Skeletal muscle tissue (tissue), 4 donors: ENCODE data around the gene BAZ1B. TPM values are rescaled to one million over a fixed set of nuclear protein-coding genes. Genes with fewer than 3 reads are reported as not detected.
"Not testable (repeated sequence)": the region's sequence is repeated elsewhere in the genome, so short reads cannot be mapped to it uniquely, and the experiment has no call there.

ENCODE experiments used
- H3K27ac ChIP-seq: one replicate; pipeline ENCODE4 v1.7.0; 2013; ENCODE audit warnings: mild to moderate bottlenecking, low read depth, low read length, inconsistent platforms
- H3K27me3 ChIP-seq, 3 donors: one replicate each; pipeline ENCODE4 v1.7.0; 2013; ENCODE audit warnings: low read length in 3 of 3; ENCODE audit not compliant: control insufficient read depth in 3 of 3, insufficient read depth in 3 of 3
- H3K36me3 ChIP-seq, 3 donors: one replicate each; pipeline ENCODE4 v1.7.0; 2013; ENCODE audit warnings: low read length in 3 of 3; ENCODE audit not compliant: control insufficient read depth in 3 of 3, insufficient read depth in 3 of 3
- H3K4me1 ChIP-seq, 3 donors: one replicate each; pipeline ENCODE4 v1.7.0; 2013; ENCODE audit warnings: low read length in 3 of 3, mild to moderate bottlenecking in 3 of 3; ENCODE audit not compliant: control insufficient read depth in 3 of 3, insufficient read depth in 3 of 3
- H3K4me3 ChIP-seq, 3 donors: one replicate each; pipeline ENCODE4 v1.7.0; 2013; ENCODE audit warnings: low read length in 3 of 3
- H3K9ac ChIP-seq, 3 donors: one replicate each; pipeline ENCODE4 v1.7.0; 2013; ENCODE audit warnings: low read length in 3 of 3, mild to moderate bottlenecking in 3 of 3, moderate library complexity in 2 of 3, low read depth in 1 of 3
- H3K9me3 ChIP-seq, 3 donors: one replicate each; pipeline ENCODE4 v1.7.0; 2013; ENCODE audit warnings: low read length in 3 of 3; ENCODE audit not compliant: control insufficient read depth in 3 of 3
- total RNA-seq: library from RNA; depleted of rRNA; stranded (reverse); fragments of >200 nt; gene quantifications from one replicate; pipeline ENCODE4 v1.2.3, GENCODE V29; 2014
- donor health status: Osteomylitis.

BAZ1B gene
- total RNA-seq, 1 donor from 2014 or later = 38.1 TPM

- not testable (repeated sequence) for H3K4me3 ChIP-seq, H3K9me3 ChIP-seq, H3K9ac ChIP-seq, H3K4me1 ChIP-seq, H3K27me3 ChIP-seq
- H3K27ac ChIP-seq = peak overlapping the region; percentile 19
- H3K36me3 ChIP-seq = peaks cover 12 to 42% (median 16%) of the 10 kb centered on the region in 3 donors
Observed at GRCh38 chr7:73481521-73481920, 40.6 kb downstream of the BAZ1B start.

GRCh38 chr7:73478549-73478948 is 43.5 kb downstream of the BAZ1B start:
- peaks cover 0 to 4% (median 0%) of the 10 kb centered on the region in 3 donors for H3K4me1 ChIP-seq
- no peak overlapping the region for H3K9ac ChIP-seq
- H3K27ac ChIP-seq = no peak overlapping the region
- H3K36me3 ChIP-seq = peaks cover 11 to 47% (median 18%) of the 10 kb centered on the region in 3 donors
- H3K27me3 ChIP-seq = no peaks in the 10 kb centered on the region
- no peaks in the 10 kb centered on the region for H3K9me3 ChIP-seq
- H3K4me3 ChIP-seq = no peak overlapping the region

- Histone ChIP-seq H3K4me1 (no peaks in the 10 kb centered on the region), H3K9ac (no peak overlapping the region), H3K4me3 (no peak overlapping the region), H3K27ac (no peak overlapping the region), H3K27me3 (no peaks in the 10 kb centered on the region), H3K36me3 (peaks cover 11 to 42% (median 18%) of the 10 kb centered on the region in 3 donors), H3K9me3 (no peaks in the 10 kb centered on the region)
Observed at GRCh38 chr7:73477376-73477775, 44.7 kb downstream of the BAZ1B start.

GRCh38 chr7:73470208-73470607 is 51.9 kb downstream of the BAZ1B start:
- peaks cover 11 to 34% (median 27%) of the 10 kb centered on the region in 3 donors for H3K36me3 ChIP-seq

GRCh38 chr7:73467046-73467445 is 55.0 kb downstream of the BAZ1B start:
- H3K9ac ChIP-seq, H3K4me3 ChIP-seq, H3K27me3 ChIP-seq, H3K4me1 ChIP-seq, H3K9me3 ChIP-seq, H3K27ac ChIP-seq: not testable (repeated sequence)
- peaks cover 34 to 55% (median 55%) of the 10 kb centered on the region in 3 donors for H3K36me3 ChIP-seq

More at GRCh38 chr7:73470208-73470607, 51.9 kb downstream of the BAZ1B start:
- Histone ChIP-seq H3K4me3 (no peak overlapping the region), H3K9me3 (no peaks in the 10 kb centered on the region), H3K4me1 (peaks cover 0 to 7% (median 4%) of the 10 kb centered on the region in 3 donors), H3K27ac (no peak overlapping the region), H3K9ac (no peak overlapping the region), H3K27me3 (no peaks in the 10 kb centered on the region)

- no peaks in the 10 kb centered on the region for H3K9me3 ChIP-seq
- no peak overlapping the region for H3K4me3 ChIP-seq
- H3K4me1 ChIP-seq = peaks cover 0 to 7% (median 4%) of the 10 kb centered on the region in 3 donors
- no peaks in the 10 kb centered on the region for H3K27me3 ChIP-seq
- no peak overlapping the region for H3K27ac ChIP-seq
- no peak overlapping the region for H3K9ac ChIP-seq
- peaks cover 39 to 60% (median 59%) of the 10 kb centered on the region in 3 donors for H3K36me3 ChIP-seq
Observed at GRCh38 chr7:73466112-73466511, 56.0 kb downstream of the BAZ1B start.

- H3K4me1 ChIP-seq = no peaks in the 10 kb centered on the region
- H3K9me3 ChIP-seq = no peaks in the 10 kb centered on the region
- peaks cover 35 to 60% (median 57%) of the 10 kb centered on the region in 3 donors for H3K36me3 ChIP-seq
- H3K27me3 ChIP-seq = no peaks in the 10 kb centered on the region
- H3K27ac ChIP-seq = no peak overlapping the region
- H3K9ac ChIP-seq = no peak overlapping the region
- no peak overlapping the region for H3K4me3 ChIP-seq
Observed at GRCh38 chr7:73463966-73464365, 58.1 kb downstream of the BAZ1B start.

- Histone ChIP-seq H3K27ac (no peak overlapping the region), H3K9ac (no peak overlapping the region), H3K4me1 (no peaks in the 10 kb centered on the region), H3K9me3 (no peaks in the 10 kb centered on the region), H3K36me3 (peaks cover 38 to 67% (median 57%) of the 10 kb centered on the region in 3 donors), H3K4me3 (no peak overlapping the region), H3K27me3 (no peaks in the 10 kb centered on the region)
Observed at GRCh38 chr7:73463260-73463659, 58.8 kb downstream of the BAZ1B start.

GRCh38 chr7:73461782-73462285 is 60.3 kb downstream of the BAZ1B start:
- H3K4me1 ChIP-seq = no peaks in the 10 kb centered on the region
- H3K9me3 ChIP-seq = no peaks in the 10 kb centered on the region
- H3K27ac ChIP-seq = no peak overlapping the region
- H3K36me3 ChIP-seq = peaks cover 45 to 76% (median 60%) of the 10 kb centered on the region in 3 donors
- no peak overlapping the region for H3K9ac ChIP-seq
- no peak overlapping the region for H3K4me3 ChIP-seq
- H3K27me3 ChIP-seq = no peaks in the 10 kb centered on the region

GRCh38 chr7:73454424-73454823 is 67.7 kb downstream of the BAZ1B start:
- Histone ChIP-seq H3K27me3 (no peaks in the 10 kb centered on the region), H3K9ac (no peak overlapping the region), H3K27ac (no peak overlapping the region), H3K4me1 (no peaks in the 10 kb centered on the region), H3K4me3 (no peak overlapping the region), H3K9me3 (no peaks in the 10 kb centered on the region), H3K36me3 (peaks cover 24 to 58% (median 57%) of the 10 kb centered on the region in 3 donors)
